Stimulated activated CD4-positive, alpha-beta T cell treated with anti-CD3 and anti-CD28 coated beads, Interleukin-1b, Interleukin-23, amount 100 ng/mL, for 48 hours (primary cell): ENCODE measurements around the gene USP35.

Source experiments
- DNase-seq: peaks from one replicate; pipeline ENCODE4 v3.0.0-alpha.2; 2020

Gene USP35

GRCh38 chr11:78234006-78234405, 45.3 kb downstream of the USP35 start:
- DNase-seq, result no peak

- no peak for DNase-seq
Observed at GRCh38 chr11:78237293-78238046, 48.8 kb downstream of the USP35 start.

- no peak for DNase-seq
Observed at GRCh38 chr11:78239781-78240180, 51.1 kb downstream of the USP35 start.

GRCh38 chr11:78241475-78241874, 52.8 kb downstream of the USP35 start:
- no peak for DNase-seq

GRCh38 chr11:78244080-78244479, 55.4 kb downstream of the USP35 start:
- DNase-seq, result no peak

- DNase-seq, result no peak
Observed at GRCh38 chr11:78244546-78245255, 56.0 kb downstream of the USP35 start.

- DNase-seq, result no peak
Observed at GRCh38 chr11:78248191-78248590, 59.5 kb downstream of the USP35 start.

- no peak for DNase-seq
Observed at GRCh38 chr11:78248903-78249302, 60.2 kb downstream of the USP35 start.

- no peak for DNase-seq
Observed at GRCh38 chr11:78250099-78250498, 61.4 kb downstream of the USP35 start.

GRCh38 chr11:78251083-78251775, 62.5 kb downstream of the USP35 start:
- DNase-seq, result no peak

GRCh38 chr11:78253797-78254196, 65.1 kb downstream of the USP35 start:
- DNase-seq, result no peak

- DNase-seq, result no peak
Observed at GRCh38 chr11:78254268-78254667, 65.5 kb downstream of the USP35 start.

GRCh38 chr11:78255919-78256318, 67.2 kb downstream of the USP35 start:
- no peak for DNase-seq

GRCh38 chr11:78256962-78257361, 68.2 kb downstream of the USP35 start:
- no peak for DNase-seq

- no peak for DNase-seq
Observed at GRCh38 chr11:78257654-78258053, 68.9 kb downstream of the USP35 start.

GRCh38 chr11:78259777-78260487, 71.2 kb downstream of the USP35 start:
- DNase-seq, result no peak

GRCh38 chr11:78261367-78261766, 72.6 kb downstream of the USP35 start:
- DNase-seq, result no peak

GRCh38 chr11:78261828-78262227, 73.1 kb downstream of the USP35 start:
- DNase-seq, result no peak

- DNase-seq, result no peak
Observed at GRCh38 chr11:78262238-78262637, 73.5 kb downstream of the USP35 start.

- DNase-seq, result no peak
Observed at GRCh38 chr11:78262691-78263090, 74.0 kb downstream of the USP35 start.
